HG03442 (cell line): ENCODE data around the gene STARD10.

ENCODE experiments used
- ATAC-seq: cut with Tn5 transposase; IDR thresholded peaks from one replicate; pipeline ENCODE4 v1.9.1; 2021; ENCODE audit warnings: mild to moderate bottlenecking, moderate library complexity; ENCODE audit not compliant: unreplicated experiment

Gene STARD10

GRCh38 chr11:72712168-72712751, 81.6 kb downstream of the STARD10 start:
- ATAC-seq = no peak

- no peak for ATAC-seq
Measured at GRCh38 chr11:72711141-72711540, 82.7 kb downstream of the STARD10 start.

- ATAC-seq = no peak
Measured at GRCh38 chr11:72710278-72710677, 83.6 kb downstream of the STARD10 start.

- ATAC-seq = no peak
Measured at GRCh38 chr11:72709478-72710238, 84.2 kb downstream of the STARD10 start.

GRCh38 chr11:72707032-72707431, 86.8 kb downstream of the STARD10 start:
- no peak for ATAC-seq

GRCh38 chr11:72706579-72706978, 87.3 kb downstream of the STARD10 start:
- ATAC-seq = no peak

GRCh38 chr11:72705442-72706365, 88.1 kb downstream of the STARD10 start:
- ATAC-seq = no peak

GRCh38 chr11:72704783-72705265, 89.0 kb downstream of the STARD10 start:
- ATAC-seq = no peak
